Sigmoid colon (tissue), 4 donors: Measurements from ENCODE around the gene TMEM63C.

Experiments used
- EP300 ChIP-seq, 4 donors: sonication (generic); formaldehyde crosslinking; IDR thresholded peaks; one replicate each; pipeline ENCODE4 v1.6.1; 2017; ENCODE audit warnings: antibody characterized with exemption in 4 of 4
- POLR2A ChIP-seq, 2 donors: fragments of 450-650 bp; IDR thresholded peaks; one replicate each; pipeline ENCODE4 v1.6.1; 2016; ENCODE audit warnings: antibody characterized with exemption in 2 of 2, mild to moderate bottlenecking in 2 of 2, moderate library complexity in 2 of 2
- POLR2AphosphoS5 ChIP-seq, 4 donors: sonication (generic); formaldehyde crosslinking; IDR thresholded peaks; one replicate each; pipeline ENCODE4 v1.6.1; 2017; ENCODE audit warnings: antibody characterized with exemption in 4 of 4
- TF ChIP-seq, protein P1 (sequence below), 4 experiments: fragments of 450-650 bp in 3 of 4; fragments of 200-600 bp in 1 of 4; IDR thresholded peaks; one replicate each; pipeline ENCODE4 v1.5.1; 2016 to 2019; ENCODE audit warnings: antibody characterized with exemption in 4 of 4, mild to moderate bottlenecking in 3 of 4, moderate library complexity in 2 of 4

- TF ChIP-seq, protein P1, sequence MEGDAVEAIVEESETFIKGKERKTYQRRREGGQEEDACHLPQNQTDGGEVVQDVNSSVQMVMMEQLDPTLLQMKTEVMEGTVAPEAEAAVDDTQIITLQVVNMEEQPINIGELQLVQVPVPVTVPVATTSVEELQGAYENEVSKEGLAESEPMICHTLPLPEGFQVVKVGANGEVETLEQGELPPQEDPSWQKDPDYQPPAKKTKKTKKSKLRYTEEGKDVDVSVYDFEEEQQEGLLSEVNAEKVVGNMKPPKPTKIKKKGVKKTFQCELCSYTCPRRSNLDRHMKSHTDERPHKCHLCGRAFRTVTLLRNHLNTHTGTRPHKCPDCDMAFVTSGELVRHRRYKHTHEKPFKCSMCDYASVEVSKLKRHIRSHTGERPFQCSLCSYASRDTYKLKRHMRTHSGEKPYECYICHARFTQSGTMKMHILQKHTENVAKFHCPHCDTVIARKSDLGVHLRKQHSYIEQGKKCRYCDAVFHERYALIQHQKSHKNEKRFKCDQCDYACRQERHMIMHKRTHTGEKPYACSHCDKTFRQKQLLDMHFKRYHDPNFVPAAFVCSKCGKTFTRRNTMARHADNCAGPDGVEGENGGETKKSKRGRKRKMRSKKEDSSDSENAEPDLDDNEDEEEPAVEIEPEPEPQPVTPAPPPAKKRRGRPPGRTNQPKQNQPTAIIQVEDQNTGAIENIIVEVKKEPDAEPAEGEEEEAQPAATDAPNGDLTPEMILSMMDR (IDR thresholded peaks at IDR 0.05) = no peak
- TF ChIP-seq POLR2A (IDR thresholded peaks at IDR 0.05) (no peak), POLR2AphosphoS5 (IDR thresholded peaks at IDR 0.05) (no peak), EP300 (IDR thresholded peaks at IDR 0.05) (no peak)
Measured at GRCh38 chr14:77303417-77304156, 122.0 kb downstream of the TMEM63C start.
